ENCODE data around the gene RUBCNL.

Gene RUBCNL

GRCh38 chr13:46324976-46325375, 62.1 kb downstream of the RUBCNL start:
- Histone ChIP-seq H3K4me3 (ENCODE audit: low read depth in 1 of 2, low read length in 2 of 2) (no peak overlapping the region), H3K27ac (ENCODE audit: low read depth, low read length) (no peak overlapping the region), H3K36me3 (ENCODE audit: control insufficient read depth in 1 of 2, insufficient read depth in 2 of 2, low read length in 2 of 2) (no peaks in the 10 kb centered on the region), H3K27me3 (ENCODE audit: control insufficient read depth in 1 of 2, insufficient read depth in 2 of 2, low read length in 2 of 2) (no peaks in the 10 kb centered on the region), H3K9me3 (ENCODE audit: control insufficient read depth in 1 of 2, low read length in 2 of 2) (no peaks in the 10 kb centered on the region), H3K9ac (ENCODE audit: low read depth in 1 of 2, low read length in 2 of 2) (no peak overlapping the region), H3K4me1 (ENCODE audit: control insufficient read depth in 1 of 2, insufficient read depth in 2 of 2, low read length in 2 of 2) (no peaks in the 10 kb centered on the region)

- no peak overlapping the region for H3K9ac ChIP-seq (ENCODE audit: low read depth in 1 of 2, low read length in 2 of 2)
- no peak overlapping the region for H3K4me3 ChIP-seq (ENCODE audit: low read depth in 1 of 2, low read length in 2 of 2)
- H3K27ac ChIP-seq (ENCODE audit: low read depth, low read length): no peak overlapping the region
- no peaks in the 10 kb centered on the region for H3K4me1 ChIP-seq (ENCODE audit: control insufficient read depth in 1 of 2, insufficient read depth in 2 of 2, low read length in 2 of 2)
- no peaks in the 10 kb centered on the region for H3K36me3 ChIP-seq (ENCODE audit: control insufficient read depth in 1 of 2, insufficient read depth in 2 of 2, low read length in 2 of 2)
- H3K27me3 ChIP-seq (ENCODE audit: control insufficient read depth in 1 of 2, insufficient read depth in 2 of 2, low read length in 2 of 2): no peaks in the 10 kb centered on the region
- no peaks in the 10 kb centered on the region for H3K9me3 ChIP-seq (ENCODE audit: control insufficient read depth in 1 of 2, low read length in 2 of 2)
These were observed 65.4 kb downstream of the RUBCNL start for GRCh38 chr13:46321494-46322225.

- Histone ChIP-seq H3K4me1 (ENCODE audit: control insufficient read depth in 1 of 2, insufficient read depth in 2 of 2, low read length in 2 of 2) (no peaks in the 10 kb centered on the region), H3K36me3 (ENCODE audit: control insufficient read depth in 1 of 2, insufficient read depth in 2 of 2, low read length in 2 of 2) (no peaks in the 10 kb centered on the region), H3K4me3 (ENCODE audit: low read depth in 1 of 2, low read length in 2 of 2) (no peak overlapping the region), H3K27me3 (ENCODE audit: control insufficient read depth in 1 of 2, insufficient read depth in 2 of 2, low read length in 2 of 2) (no peaks in the 10 kb centered on the region), H3K27ac (ENCODE audit: low read depth, low read length) (no peak overlapping the region), H3K9ac (ENCODE audit: low read depth in 1 of 2, low read length in 2 of 2) (no peak overlapping the region), H3K9me3 (ENCODE audit: control insufficient read depth in 1 of 2, low read length in 2 of 2) (no peaks in the 10 kb centered on the region)
These were observed 66.2 kb downstream of the RUBCNL start for GRCh38 chr13:46320821-46321220.

GRCh38 chr13:46320406-46320805, 66.6 kb downstream of the RUBCNL start:
- H3K9me3 ChIP-seq (ENCODE audit: control insufficient read depth in 1 of 2, low read length in 2 of 2): no peaks in the 10 kb centered on the region
- no peaks in the 10 kb centered on the region for H3K36me3 ChIP-seq (ENCODE audit: control insufficient read depth in 1 of 2, insufficient read depth in 2 of 2, low read length in 2 of 2)
- H3K9ac ChIP-seq (ENCODE audit: low read depth in 1 of 2, low read length in 2 of 2): no peak overlapping the region
- no peak overlapping the region for H3K4me3 ChIP-seq (ENCODE audit: low read depth in 1 of 2, low read length in 2 of 2)
- no peak overlapping the region for H3K27ac ChIP-seq (ENCODE audit: low read depth, low read length)
- no peaks in the 10 kb centered on the region for H3K4me1 ChIP-seq (ENCODE audit: control insufficient read depth in 1 of 2, insufficient read depth in 2 of 2, low read length in 2 of 2)
- no peaks in the 10 kb centered on the region for H3K27me3 ChIP-seq (ENCODE audit: control insufficient read depth in 1 of 2, insufficient read depth in 2 of 2, low read length in 2 of 2)

GRCh38 chr13:46318986-46319385, 68.1 kb downstream of the RUBCNL start:
- Histone ChIP-seq H3K27me3 (ENCODE audit: control insufficient read depth in 1 of 2, insufficient read depth in 2 of 2, low read length in 2 of 2) (no peaks in the 10 kb centered on the region), H3K9me3 (ENCODE audit: control insufficient read depth in 1 of 2, low read length in 2 of 2) (no peaks in the 10 kb centered on the region)

GRCh38 chr13:46317120-46317519, 69.9 kb downstream of the RUBCNL start:
- H3K36me3 ChIP-seq (ENCODE audit: control insufficient read depth in 1 of 2, insufficient read depth in 2 of 2, low read length in 2 of 2): no peaks in the 10 kb centered on the region
- no peak overlapping the region for H3K27ac ChIP-seq (ENCODE audit: low read depth, low read length)
- no peaks in the 10 kb centered on the region for H3K4me1 ChIP-seq (ENCODE audit: control insufficient read depth in 1 of 2, insufficient read depth in 2 of 2, low read length in 2 of 2)
- no peak overlapping the region for H3K9ac ChIP-seq (ENCODE audit: low read depth in 1 of 2, low read length in 2 of 2)
- no peak overlapping the region for H3K4me3 ChIP-seq (ENCODE audit: low read depth in 1 of 2, low read length in 2 of 2)
- H3K9me3 ChIP-seq (ENCODE audit: control insufficient read depth in 1 of 2, low read length in 2 of 2): no peaks in the 10 kb centered on the region
- no peaks in the 10 kb centered on the region for H3K27me3 ChIP-seq (ENCODE audit: control insufficient read depth in 1 of 2, insufficient read depth in 2 of 2, low read length in 2 of 2)

More at GRCh38 chr13:46318986-46319385, 68.1 kb downstream of the RUBCNL start:
- no peak overlapping the region for H3K27ac ChIP-seq (ENCODE audit: low read depth, low read length)
- no peaks in the 10 kb centered on the region for H3K36me3 ChIP-seq (ENCODE audit: control insufficient read depth in 1 of 2, insufficient read depth in 2 of 2, low read length in 2 of 2)
- H3K4me1 ChIP-seq (ENCODE audit: control insufficient read depth in 1 of 2, insufficient read depth in 2 of 2, low read length in 2 of 2): no peaks in the 10 kb centered on the region
- no peak overlapping the region for H3K4me3 ChIP-seq (ENCODE audit: low read depth in 1 of 2, low read length in 2 of 2)
- H3K9ac ChIP-seq (ENCODE audit: low read depth in 1 of 2, low read length in 2 of 2): no peak overlapping the region

GRCh38 chr13:46315491-46316075, 71.5 kb downstream of the RUBCNL start:
- no peak overlapping the region for H3K4me3 ChIP-seq (ENCODE audit: low read depth in 1 of 2, low read length in 2 of 2)
- no peaks in the 10 kb centered on the region for H3K4me1 ChIP-seq (ENCODE audit: control insufficient read depth in 1 of 2, insufficient read depth in 2 of 2, low read length in 2 of 2)
- no peaks in the 10 kb centered on the region for H3K9me3 ChIP-seq (ENCODE audit: control insufficient read depth in 1 of 2, low read length in 2 of 2)
- no peak overlapping the region for H3K9ac ChIP-seq (ENCODE audit: low read depth in 1 of 2, low read length in 2 of 2)
- H3K36me3 ChIP-seq (ENCODE audit: control insufficient read depth in 1 of 2, insufficient read depth in 2 of 2, low read length in 2 of 2): no peaks in the 10 kb centered on the region
- no peak overlapping the region for H3K27ac ChIP-seq (ENCODE audit: low read depth, low read length)
- no peaks in the 10 kb centered on the region for H3K27me3 ChIP-seq (ENCODE audit: control insufficient read depth in 1 of 2, insufficient read depth in 2 of 2, low read length in 2 of 2)

GRCh38 chr13:46315036-46315435, 72.0 kb downstream of the RUBCNL start:
- Histone ChIP-seq H3K36me3 (ENCODE audit: control insufficient read depth in 1 of 2, insufficient read depth in 2 of 2, low read length in 2 of 2) (no peaks in the 10 kb centered on the region), H3K27me3 (ENCODE audit: control insufficient read depth in 1 of 2, insufficient read depth in 2 of 2, low read length in 2 of 2) (no peaks in the 10 kb centered on the region), H3K4me3 (ENCODE audit: low read depth in 1 of 2, low read length in 2 of 2) (no peak overlapping the region), H3K27ac (ENCODE audit: low read depth, low read length) (no peak overlapping the region), H3K9me3 (ENCODE audit: control insufficient read depth in 1 of 2, low read length in 2 of 2) (no peaks in the 10 kb centered on the region), H3K4me1 (ENCODE audit: control insufficient read depth in 1 of 2, insufficient read depth in 2 of 2, low read length in 2 of 2) (no peaks in the 10 kb centered on the region), H3K9ac (ENCODE audit: low read depth in 1 of 2, low read length in 2 of 2) (no peak overlapping the region)

GRCh38 chr13:46314587-46314986, 72.5 kb downstream of the RUBCNL start:
- H3K4me1 ChIP-seq (ENCODE audit: control insufficient read depth in 1 of 2, insufficient read depth in 2 of 2, low read length in 2 of 2): no peaks in the 10 kb centered on the region
- H3K9me3 ChIP-seq (ENCODE audit: control insufficient read depth in 1 of 2, low read length in 2 of 2): no peaks in the 10 kb centered on the region
- H3K27ac ChIP-seq (ENCODE audit: low read depth, low read length): no peak overlapping the region
- no peak overlapping the region for H3K9ac ChIP-seq (ENCODE audit: low read depth in 1 of 2, low read length in 2 of 2)
- H3K4me3 ChIP-seq (ENCODE audit: low read depth in 1 of 2, low read length in 2 of 2): no peak overlapping the region
- H3K27me3 ChIP-seq (ENCODE audit: control insufficient read depth in 1 of 2, insufficient read depth in 2 of 2, low read length in 2 of 2): no peaks in the 10 kb centered on the region
- H3K36me3 ChIP-seq (ENCODE audit: control insufficient read depth in 1 of 2, insufficient read depth in 2 of 2, low read length in 2 of 2): no peaks in the 10 kb centered on the region

- Histone ChIP-seq H3K4me3 (ENCODE audit: low read depth in 1 of 2, low read length in 2 of 2) (no peak overlapping the region), H3K4me1 (ENCODE audit: control insufficient read depth in 1 of 2, insufficient read depth in 2 of 2, low read length in 2 of 2) (no peaks in the 10 kb centered on the region), H3K9ac (ENCODE audit: low read depth in 1 of 2, low read length in 2 of 2) (no peak overlapping the region), H3K27me3 (ENCODE audit: control insufficient read depth in 1 of 2, insufficient read depth in 2 of 2, low read length in 2 of 2) (no peaks in the 10 kb centered on the region), H3K9me3 (ENCODE audit: control insufficient read depth in 1 of 2, low read length in 2 of 2) (no peaks in the 10 kb centered on the region), H3K27ac (ENCODE audit: low read depth, low read length) (no peak overlapping the region), H3K36me3 (ENCODE audit: control insufficient read depth in 1 of 2, insufficient read depth in 2 of 2, low read length in 2 of 2) (no peaks in the 10 kb centered on the region)
These were observed 73.4 kb downstream of the RUBCNL start for GRCh38 chr13:46313432-46314257.
